Uterus (tissue), 4 donors: ENCODE data around the gene PLPP7. TPM values are rescaled to one million over a fixed set of nuclear protein-coding genes. Genes with fewer than 3 reads are reported as not detected.

Experiments
- DNase-seq, 2 donors: peaks; one replicate each; pipeline ENCODE4 v3.0.0-alpha.2; 2019 to 2020
- H3K27ac ChIP-seq, 2 donors: fragments of 200-600 bp; sonication (generic); 1 replicate in 1 of 2; 2 replicates in 1 of 2; pipeline ENCODE4 v1.5.1; 2016 to 2018
- H3K27me3 ChIP-seq, 2 donors: fragments of 200-600 bp; sonication (generic); one replicate each; pipeline ENCODE4 v1.5.1; 2018 to 2019; ENCODE audit warnings: control low read depth in 1 of 2
- H3K36me3 ChIP-seq, 2 donors: fragments of 200-600 bp; sonication (generic); one replicate each; pipeline ENCODE4 v1.5.1; 2019; ENCODE audit warnings: control low read depth in 1 of 2
- H3K4me1 ChIP-seq, 2 donors: fragments of 200-600 bp; sonication (generic); one replicate each; pipeline ENCODE4 v1.5.1; 2018 to 2019; ENCODE audit warnings: control low read depth in 1 of 2
- H3K4me3 ChIP-seq, 2 donors: fragments of 200-600 bp; sonication (generic); 1 replicate in 1 of 2; 2 replicates in 1 of 2; pipeline ENCODE4 v1.5.1; 2018 to 2019; ENCODE audit warnings: mild to moderate bottlenecking in 1 of 2
- H3K9me3 ChIP-seq, 2 donors: fragments of 200-600 bp; sonication (generic); one replicate each; pipeline ENCODE4 v1.5.1; 2019; ENCODE audit warnings: control low read depth in 1 of 2
- POLR2A ChIP-seq, 2 donors: fragments of 450-650 bp; IDR thresholded peaks; one replicate each; pipeline ENCODE4 v1.6.1; 2016; ENCODE audit warnings: antibody characterized with exemption in 2 of 2, mild to moderate bottlenecking in 1 of 2, moderate library complexity in 1 of 2
- intact Hi-C: fragments of 100-400 bp; cut with DNase I; formaldehyde crosslinking; loops from one replicate; pipeline ENCODE4 v1.15.1; 2023; ENCODE audit warnings: low total_unique reads
- total RNA-seq, 4 donors: library from RNA; depleted of rRNA in 3 of 4; stranded (reverse); fragments of >200 nt in 3 of 4; gene quantifications; one replicate each; pipeline versions ENCODE4 v1.1.0 to v1.2.4, GENCODE V29; 2014 to 2023
- TF ChIP-seq, protein P1 (sequence below), 4 experiments: fragments of 200-600 bp in 2 of 4; fragments of 450-650 bp in 2 of 4; sonication (generic) in 2 of 4; IDR thresholded peaks; one replicate each; pipeline ENCODE4 v1.5.1; 2016 to 2019; ENCODE audit warnings: antibody characterized with exemption in 4 of 4, mild to moderate bottlenecking in 2 of 4, moderate library complexity in 1 of 4
- donor health status: DM: yes; HTN: yes; CAD: no.

Gene PLPP7
- total RNA-seq, 4 donors from 2014 or later: 6.3 to 45.3 (median 8.1) TPM

DNA sequence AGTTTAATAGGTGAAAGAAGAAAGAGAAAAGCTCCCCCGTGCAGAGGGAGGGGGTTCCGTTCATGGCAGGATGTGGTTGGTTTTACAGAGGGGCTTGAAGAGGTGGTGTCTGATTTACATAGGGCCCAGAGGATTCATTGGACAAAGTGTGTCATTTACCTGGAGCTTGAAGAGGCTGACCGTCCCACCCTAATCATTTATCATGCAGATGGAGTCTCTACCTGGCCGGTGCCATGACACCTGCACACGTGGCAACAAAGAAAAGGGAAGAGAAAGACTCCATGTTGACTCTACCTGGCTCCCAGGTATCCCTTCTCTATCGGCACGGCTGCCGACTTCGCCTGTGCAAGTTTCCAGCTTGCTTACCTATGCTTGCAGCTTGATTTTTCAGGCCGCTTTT is 69.0 kb downstream of the PLPP7 start:
- Histone ChIP-seq H3K4me1 (no peaks in the 10 kb centered on the region), H3K4me3 (no peak overlapping the region), H3K27ac (no peak overlapping the region), H3K9me3 (no peaks in the 10 kb centered on the region), H3K27me3 (no peaks in the 10 kb centered on the region), H3K36me3 (no peaks in the 10 kb centered on the region)
- intact Hi-C loops: no loop called here
- TF ChIP-seq, protein P1, sequence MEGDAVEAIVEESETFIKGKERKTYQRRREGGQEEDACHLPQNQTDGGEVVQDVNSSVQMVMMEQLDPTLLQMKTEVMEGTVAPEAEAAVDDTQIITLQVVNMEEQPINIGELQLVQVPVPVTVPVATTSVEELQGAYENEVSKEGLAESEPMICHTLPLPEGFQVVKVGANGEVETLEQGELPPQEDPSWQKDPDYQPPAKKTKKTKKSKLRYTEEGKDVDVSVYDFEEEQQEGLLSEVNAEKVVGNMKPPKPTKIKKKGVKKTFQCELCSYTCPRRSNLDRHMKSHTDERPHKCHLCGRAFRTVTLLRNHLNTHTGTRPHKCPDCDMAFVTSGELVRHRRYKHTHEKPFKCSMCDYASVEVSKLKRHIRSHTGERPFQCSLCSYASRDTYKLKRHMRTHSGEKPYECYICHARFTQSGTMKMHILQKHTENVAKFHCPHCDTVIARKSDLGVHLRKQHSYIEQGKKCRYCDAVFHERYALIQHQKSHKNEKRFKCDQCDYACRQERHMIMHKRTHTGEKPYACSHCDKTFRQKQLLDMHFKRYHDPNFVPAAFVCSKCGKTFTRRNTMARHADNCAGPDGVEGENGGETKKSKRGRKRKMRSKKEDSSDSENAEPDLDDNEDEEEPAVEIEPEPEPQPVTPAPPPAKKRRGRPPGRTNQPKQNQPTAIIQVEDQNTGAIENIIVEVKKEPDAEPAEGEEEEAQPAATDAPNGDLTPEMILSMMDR (IDR thresholded peaks at IDR 0.05): no peak
- TF ChIP-seq POLR2A (IDR thresholded peaks at IDR 0.05): no peak
- no peak for DNase-seq

Other genes with a start within 250 kb of the PLPP7 start
- 10 to 100 TPM in 3 of 4 donors, 1 to 10 TPM in 1; 4.9 to 27.3 (median 16.8) TPM for gene AIF1L, start 193.2 kb upstream of the PLPP7 start, total RNA-seq
- 10 to 100 TPM; 13.2 to 75.8 (median 49.0) TPM for gene NUP214, start 164.1 kb upstream of the PLPP7 start, total RNA-seq
- 10 to 100 TPM in 1 of 4 donors, 1 to 10 TPM in 2, under 1 TPM in 1; 0.26 to 15.9 (median 3.6) TPM for gene FAM78A, start 13.2 kb upstream of the PLPP7 start, total RNA-seq
- 100 to 1,000 TPM in 3 of 4 donors, 10 to 100 TPM in 1; 81.5 to 297 (median 133) TPM for gene PRRC2B, start 104.4 kb downstream of the PLPP7 start, total RNA-seq
- gene POMT1, start 213.2 kb downstream of the PLPP7 start, total RNA-seq: 10 to 100 TPM in 2 of 4 donors, 1 to 10 TPM in 1, under 1 TPM in 1; 0.29 to 40.2 (median 18.5) TPM
- gene UCK1, start 241.5 kb downstream of the PLPP7 start, total RNA-seq: 10 to 100 TPM in 3 of 4 donors, 1 to 10 TPM in 1; 7.7 to 37.7 (median 18.6) TPM